ENCODE measurements around the gene CDHR2. TPM values are rescaled to one million over a fixed set of nuclear protein-coding genes. Genes with fewer than 3 reads are reported as not detected.
"Not testable (repeated sequence)": the region's sequence is repeated elsewhere in the genome, so short reads cannot be mapped to it uniquely, and the experiment has no call there.

CDHR2 gene
- total RNA-seq, 2 experiments from 2014 or later = 0.37 to 0.61 TPM

GRCh38 chr5:176587398-176587797 lies 38.3 kb downstream of the CDHR2 start:
- CTCF ChIA-PET = interaction anchor here (1.2 kb wide), 1 partner anchor 9 kb away, joined by 3 read pairs; no protein-coding TSS in a partner anchor
- intact Hi-C loops (cut with DNase I, micrococcal nuclease) = no loop called here
- H3K9me3 Mint-ChIP-seq (ENCODE audit: low read depth) = peaks cover 7% of the 10 kb centered on the region

GRCh38 chr5:176588297-176588696 lies 39.2 kb downstream of the CDHR2 start:
- ATAC-seq (no peak), DNase-seq (no peak)
- intact Hi-C loops (cut with DNase I, micrococcal nuclease) = no loop called here
- Mint-ChIP-seq H3K4me1 (no peaks in the 10 kb centered on the region), H3K27ac (no peak overlapping the region), H3K27me3 (no peaks in the 10 kb centered on the region), H3K36me3 (ENCODE audit: low read depth) (peaks cover 5% of the 10 kb centered on the region), H3K9me3 (ENCODE audit: low read depth) (peaks cover 7% of the 10 kb centered on the region), H3K4me3 (no peak overlapping the region)
- ChIA-PET CTCF (no interaction called here), POLR2A (no interaction called here)

More at GRCh38 chr5:176587398-176587797, 38.3 kb downstream of the CDHR2 start:
- Mint-ChIP-seq H3K27me3 (no peaks in the 10 kb centered on the region), H3K4me1 (no peaks in the 10 kb centered on the region), H3K27ac (no peak overlapping the region), H3K36me3 (ENCODE audit: low read depth) (peaks cover 5% of the 10 kb centered on the region), H3K4me3 (no peak overlapping the region)
- POLR2A ChIA-PET = no interaction called here
- no peak for DNase-seq
- ATAC-seq = no peak

GRCh38 chr5:176589039-176589769 lies 40.1 kb downstream of the CDHR2 start:
- ChIA-PET CTCF (no interaction called here), POLR2A (no interaction called here)
- Mint-ChIP-seq H3K4me3 (no peak overlapping the region), H3K27ac (no peak overlapping the region), H3K36me3 (ENCODE audit: low read depth) (peaks cover 5% of the 10 kb centered on the region), H3K4me1 (no peaks in the 10 kb centered on the region), H3K9me3 (ENCODE audit: low read depth) (peaks cover 7% of the 10 kb centered on the region), H3K27me3 (no peaks in the 10 kb centered on the region)
- DNase-seq = no peak
- no peak for ATAC-seq
- intact Hi-C loops (cut with DNase I, micrococcal nuclease) = no loop called here

GRCh38 chr5:176590035-176590717 lies 41.0 kb downstream of the CDHR2 start:
- Mint-ChIP-seq H3K4me3 (no peak overlapping the region), H3K27ac (no peak overlapping the region), H3K4me1 (no peaks in the 10 kb centered on the region), H3K27me3 (no peaks in the 10 kb centered on the region), H3K36me3 (ENCODE audit: low read depth) (peaks cover 4% of the 10 kb centered on the region), H3K9me3 (ENCODE audit: low read depth) (peaks cover 6% of the 10 kb centered on the region)
- ChIA-PET POLR2A (no interaction called here), CTCF (interaction anchor here (0.6 to 0.8 kb wide), 2 partner anchors 19 to 70 kb away, joined by 3 to 4 read pairs; no protein-coding TSS in a partner anchor)
- intact Hi-C loops (cut with DNase I, micrococcal nuclease) = no loop called here
- ATAC-seq = no peak
- no peak for DNase-seq

GRCh38 chr5:176591667-176592066 lies 42.5 kb downstream of the CDHR2 start:
- CTCF ChIA-PET; H3K4me1 Mint-ChIP-seq; H3K4me3 Mint-ChIP-seq; H3K36me3 Mint-ChIP-seq (ENCODE audit: low read depth); H3K27me3 Mint-ChIP-seq; intact Hi-C loops (cut with DNase I, micrococcal nuclease); H3K9me3 Mint-ChIP-seq (ENCODE audit: low read depth); H3K27ac Mint-ChIP-seq; POLR2A ChIA-PET; DNase-seq; ATAC-seq: not testable (repeated sequence)

- ChIA-PET CTCF (interaction anchor here (1.0 kb wide), 1 partner anchor 14 kb away, joined by 4 read pairs; no protein-coding TSS in a partner anchor), POLR2A (no interaction called here)
- no peaks in the 10 kb centered on the region for H3K27me3 Mint-ChIP-seq
- H3K4me1 Mint-ChIP-seq = peaks cover 5% of the 10 kb centered on the region
- no peak overlapping the region for H3K4me3 Mint-ChIP-seq
- no peak overlapping the region for H3K27ac Mint-ChIP-seq
- H3K36me3 Mint-ChIP-seq (ENCODE audit: low read depth) = no peaks in the 10 kb centered on the region
- no peak for ATAC-seq
- intact Hi-C loops (cut with DNase I, micrococcal nuclease) = no loop called here
- DNase-seq = no peak
- no peaks in the 10 kb centered on the region for H3K9me3 Mint-ChIP-seq (ENCODE audit: low read depth)
Measured at GRCh38 chr5:176592573-176592972, 43.4 kb downstream of the CDHR2 start.

- H3K4me3 Mint-ChIP-seq = no peak overlapping the region
- intact Hi-C loops (cut with DNase I, micrococcal nuclease) = no loop called here
- no peaks in the 10 kb centered on the region for H3K9me3 Mint-ChIP-seq (ENCODE audit: low read depth)
- H3K27ac Mint-ChIP-seq = no peak overlapping the region
- POLR2A ChIA-PET = no interaction called here
- CTCF ChIA-PET = interaction anchor here (0.5 to 1.0 kb wide), 2 partner anchors 15 to 24 kb away, joined by 3 to 4 read pairs; no protein-coding TSS in a partner anchor
- DNase-seq (no peak), ATAC-seq (no peak)
- H3K27me3 Mint-ChIP-seq = no peaks in the 10 kb centered on the region
- H3K4me1 Mint-ChIP-seq = peaks cover 5% of the 10 kb centered on the region
- H3K36me3 Mint-ChIP-seq (ENCODE audit: low read depth) = no peaks in the 10 kb centered on the region
Measured at GRCh38 chr5:176593273-176593869, 44.2 kb downstream of the CDHR2 start.

GRCh38 chr5:176594554-176594953 lies 45.4 kb downstream of the CDHR2 start:
- intact Hi-C loops (cut with DNase I, micrococcal nuclease) = no loop called here

GRCh38 chr5:176595386-176595943 lies 46.3 kb downstream of the CDHR2 start:
- ATAC-seq (no peak), DNase-seq (no peak)
- H3K9me3 Mint-ChIP-seq (ENCODE audit: low read depth) = no peaks in the 10 kb centered on the region
- peaks cover 2% of the 10 kb centered on the region for H3K27me3 Mint-ChIP-seq
- intact Hi-C loops (cut with DNase I, micrococcal nuclease) = no loop called here
- H3K27ac Mint-ChIP-seq = no peak overlapping the region
- ChIA-PET POLR2A (interaction anchor here (0.6 kb wide), 1 partner anchor 12 kb away, joined by 4 read pairs; no protein-coding TSS in a partner anchor), CTCF (no interaction called here)
- no peak overlapping the region for H3K4me3 Mint-ChIP-seq
- H3K4me1 Mint-ChIP-seq = peaks cover 8% of the 10 kb centered on the region
- H3K36me3 Mint-ChIP-seq (ENCODE audit: low read depth) = no peaks in the 10 kb centered on the region

More at GRCh38 chr5:176594554-176594953, 45.4 kb downstream of the CDHR2 start:
- Mint-ChIP-seq H3K27me3 (peaks cover 2% of the 10 kb centered on the region), H3K9me3 (ENCODE audit: low read depth) (no peaks in the 10 kb centered on the region), H3K4me1 (peaks cover 5% of the 10 kb centered on the region), H3K4me3 (no peak overlapping the region), H3K27ac (no peak overlapping the region), H3K36me3 (ENCODE audit: low read depth) (no peaks in the 10 kb centered on the region)
- DNase-seq (no peak), ATAC-seq (no peak)
- POLR2A ChIA-PET = no interaction called here
- CTCF ChIA-PET = interaction anchor here (0.5 to 0.8 kb wide), 2 partner anchors 9 to 66 kb away, joined by 3 read pairs; no protein-coding TSS in a partner anchor

GRCh38 chr5:176596069-176596644 lies 47.0 kb downstream of the CDHR2 start:
- DNase-seq (no peak), ATAC-seq (no peak)
- CTCF ChIA-PET = interaction anchor here (0.5 to 1.0 kb wide), 5 partner anchors 9 to 115 kb away, joined by 3 to 5 read pairs (median 3); no protein-coding TSS in a partner anchor
- peak overlapping the region; percentile 68 for H3K27ac Mint-ChIP-seq
- no peaks in the 10 kb centered on the region for H3K36me3 Mint-ChIP-seq (ENCODE audit: low read depth)
- POLR2A ChIA-PET = interaction anchor here (0.6 kb wide), 1 partner anchor 1526 kb away, joined by 3 read pairs; no protein-coding TSS in a partner anchor
- no peaks in the 10 kb centered on the region for H3K9me3 Mint-ChIP-seq (ENCODE audit: low read depth)
- intact Hi-C loops (cut with DNase I, micrococcal nuclease) = loop anchor here in 1 of 2 experiments (2.0 kb wide), 1 partner anchor 53 kb away; no protein-coding TSS in a partner anchor
- H3K4me1 Mint-ChIP-seq = peaks cover 8% of the 10 kb centered on the region
- H3K27me3 Mint-ChIP-seq = peaks cover 2% of the 10 kb centered on the region
- H3K4me3 Mint-ChIP-seq = peak overlapping the region; percentile 48
